ENCODE results near the gene ENTR1.
A peak's percentile ranks its signal among the peaks of the same experiment; 100 is the strongest.

The ENTR1 gene

GRCh38 chr9:136399176-136400037 is 11.0 kb downstream of the ENTR1 start:
- H3K4me1 ChIP-seq (ENCODE audit: control insufficient read depth, low read length) = peaks cover 16% of the 10 kb centered on the region
- peaks cover 34% of the 10 kb centered on the region for H3K79me2 ChIP-seq (ENCODE audit: control insufficient read depth, low read length)
- no peak for TF ChIP-seq CTCF (IDR thresholded peaks at IDR 0.05; ENCODE audit: low read depth, low read length, poor library complexity, severe bottlenecking)
- TF ChIP-seq EZH2phosphoT487 (IDR thresholded peaks at IDR 0.05; ENCODE audit: borderline replicate concordance, low read length) = no peak
- H3K4me2 ChIP-seq (ENCODE audit: low read length) = peak overlapping the region; percentile 75
- peak overlapping the region; percentile 95 for H3K4me3 ChIP-seq (ENCODE audit: low read length)
- peaks cover 14% of the 10 kb centered on the region; the same call in 1 of the 2 replicates for H3F3A ChIP-seq (ENCODE audit: control insufficient read depth, insufficient read depth)
- H4K20me1 ChIP-seq (ENCODE audit: control insufficient read depth, insufficient read depth, low read depth, low read length) = no peaks in the 10 kb centered on the region; the same call in none of the 2 replicates
- H3K27me3 ChIP-seq (ENCODE audit: control insufficient read depth, low read length) = no peaks in the 10 kb centered on the region
- H3K36me3 ChIP-seq (ENCODE audit: control insufficient read depth, low read length) = peaks cover 72% of the 10 kb centered on the region
- H3K9me2 ChIP-seq (replicated peaks; ENCODE audit: control insufficient read depth, low read length) = no peaks in the 10 kb centered on the region
- H3K27ac ChIP-seq (ENCODE audit: low read depth, low read length) = peak overlapping the region; percentile 38
- no peaks in the 10 kb centered on the region for H3K9me3 ChIP-seq (ENCODE audit: control insufficient read depth, insufficient read depth, low read length)

GRCh38 chr9:136398286-136398685 is 12.1 kb downstream of the ENTR1 start:
- H3F3A ChIP-seq (ENCODE audit: control insufficient read depth, insufficient read depth) = peaks cover 14% of the 10 kb centered on the region; the same call in 1 of the 2 replicates
- H3K27ac ChIP-seq (ENCODE audit: low read depth, low read length) = no peak overlapping the region
- H3K36me3 ChIP-seq (ENCODE audit: control insufficient read depth, low read length) = peaks cover 72% of the 10 kb centered on the region
- H3K9me2 ChIP-seq (replicated peaks; ENCODE audit: control insufficient read depth, low read length) = no peaks in the 10 kb centered on the region
- H3K4me1 ChIP-seq (ENCODE audit: control insufficient read depth, low read length) = peaks cover 16% of the 10 kb centered on the region
- peak overlapping the region; percentile 95; the same call in 1 of the 2 replicates for H3K4me3 ChIP-seq (ENCODE audit: low read length)
- H3K79me2 ChIP-seq (ENCODE audit: control insufficient read depth, low read length) = peaks cover 34% of the 10 kb centered on the region
- H3K9me3 ChIP-seq (ENCODE audit: control insufficient read depth, insufficient read depth, low read length) = no peaks in the 10 kb centered on the region
- no peaks in the 10 kb centered on the region for H3K27me3 ChIP-seq (ENCODE audit: control insufficient read depth, low read length)
- TF ChIP-seq CTCF (IDR thresholded peaks at IDR 0.05; ENCODE audit: low read depth, low read length, poor library complexity, severe bottlenecking) = no peak
- no peak for TF ChIP-seq EZH2phosphoT487 (IDR thresholded peaks at IDR 0.05; ENCODE audit: borderline replicate concordance, low read length)
- H4K20me1 ChIP-seq (ENCODE audit: control insufficient read depth, insufficient read depth, low read depth, low read length) = no peaks in the 10 kb centered on the region; the same call in 1 of the 2 replicates
- H3K4me2 ChIP-seq (ENCODE audit: low read length) = peak overlapping the region; percentile 75

GRCh38 chr9:136397643-136398042 is 12.8 kb downstream of the ENTR1 start:
- TF ChIP-seq CTCF (IDR thresholded peaks at IDR 0.05; ENCODE audit: low read depth, low read length, poor library complexity, severe bottlenecking) (no peak), EZH2phosphoT487 (IDR thresholded peaks at IDR 0.05; ENCODE audit: borderline replicate concordance, low read length) (no peak)
- Histone ChIP-seq H3K4me3 (ENCODE audit: low read length) (no peak overlapping the region), H3K4me2 (ENCODE audit: low read length) (no peak overlapping the region), H3K9me2 (replicated peaks; ENCODE audit: control insufficient read depth, low read length) (no peaks in the 10 kb centered on the region), H3K4me1 (ENCODE audit: control insufficient read depth, low read length) (peaks cover 16% of the 10 kb centered on the region), H3K79me2 (ENCODE audit: control insufficient read depth, low read length) (peaks cover 34% of the 10 kb centered on the region), H4K20me1 (ENCODE audit: control insufficient read depth, insufficient read depth, low read depth, low read length) (no peaks in the 10 kb centered on the region; the same call in 1 of the 2 replicates), H3K27ac (ENCODE audit: low read depth, low read length) (no peak overlapping the region), H3K36me3 (ENCODE audit: control insufficient read depth, low read length) (peaks cover 77% of the 10 kb centered on the region), H3K27me3 (ENCODE audit: control insufficient read depth, low read length) (no peaks in the 10 kb centered on the region), H3K9me3 (ENCODE audit: control insufficient read depth, insufficient read depth, low read length) (no peaks in the 10 kb centered on the region), H3F3A (ENCODE audit: control insufficient read depth, insufficient read depth) (peaks cover 14% of the 10 kb centered on the region; the same call in 1 of the 2 replicates)

Data from DOHH2 (cell line).